Stomach (tissue), 4 donors: Measurements from ENCODE around the gene ATP1B1.

Source experiments
- CTCF ChIP-seq, 7 experiments: fragments of 450-650 bp in 4 of 7; fragments of 200-600 bp in 3 of 7; sonication (generic) in 3 of 7; IDR thresholded peaks; one replicate each; pipeline ENCODE4 v1.5.1; 2016 to 2019; ENCODE audit warnings: antibody characterized with exemption in 7 of 7, control low read depth in 2 of 7, mild to moderate bottlenecking in 1 of 7
- EP300 ChIP-seq: sonication (generic); formaldehyde crosslinking; IDR thresholded peaks from one replicate; pipeline ENCODE4 v1.6.1; 2017; ENCODE audit warnings: antibody characterized with exemption
- POLR2A ChIP-seq, 4 donors: fragments of 450-650 bp; IDR thresholded peaks; one replicate each; pipeline ENCODE4 v1.6.1; 2016; ENCODE audit warnings: antibody characterized with exemption in 4 of 4, control low read depth in 2 of 4, mild to moderate bottlenecking in 1 of 4, moderate library complexity in 1 of 4
- POLR2AphosphoS5 ChIP-seq, 3 donors: sonication (generic); formaldehyde crosslinking; IDR thresholded peaks; one replicate each; pipeline ENCODE4 v1.6.1; 2016; ENCODE audit warnings: antibody characterized with exemption in 3 of 3

- no peak for TF ChIP-seq POLR2AphosphoS5 (IDR thresholded peaks at IDR 0.05)
- TF ChIP-seq CTCF (IDR thresholded peaks at IDR 0.05), result no peak
- no peak for TF ChIP-seq EP300
- TF ChIP-seq POLR2A (IDR thresholded peaks at IDR 0.05), result no peak
Measured at GRCh38 chr1:169072945-169073725, 33.4 kb upstream of the ATP1B1 start.
